ENCODE results near the gene C4orf54. TPM values are rescaled to one million over a fixed set of nuclear protein-coding genes. Genes with fewer than 3 reads are reported as not detected.

C4orf54 gene
- total and polyA plus RNA-seq, 2 donors = 0.23 to 1.4 TPM

DNA sequence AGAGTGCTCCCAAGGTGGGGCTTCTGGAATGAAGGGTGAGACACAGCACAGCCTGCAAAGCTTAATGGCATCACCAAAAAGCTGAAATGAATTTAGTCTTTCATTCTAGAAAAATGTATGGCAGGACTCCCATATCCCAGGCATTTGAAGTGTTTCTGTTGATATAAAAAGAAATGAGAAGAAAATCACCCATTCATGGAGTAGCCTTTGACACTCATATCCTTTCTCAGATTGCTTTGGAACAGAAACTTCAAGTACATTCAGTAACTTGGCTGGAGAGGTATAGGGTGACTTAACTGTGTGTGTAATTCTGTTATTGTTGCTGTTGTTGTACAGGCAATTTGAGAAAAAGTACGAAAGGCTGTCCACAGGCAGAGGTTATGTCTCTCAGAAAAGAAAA lies 35.3 kb downstream of the C4orf54 start:
- Histone ChIP-seq H3K36me3 (ENCODE audit: control insufficient read depth in 2 of 2, insufficient read depth in 2 of 2, low read length in 1 of 2) (no peaks in the 10 kb centered on the region), H3K27me3 (ENCODE audit: control insufficient read depth in 2 of 2, insufficient read depth in 1 of 2, low read length in 1 of 2) (no peaks in the 10 kb centered on the region), H3K4me1 (ENCODE audit: control insufficient read depth in 2 of 2, insufficient read depth in 2 of 2, low read length in 2 of 2) (no peaks in the 10 kb centered on the region), H3K4me3 (ENCODE audit: low read length in 2 of 2) (no peak overlapping the region), H3K9me3 (ENCODE audit: control insufficient read depth in 2 of 2, insufficient read depth in 1 of 2, low read length in 1 of 2) (no peaks in the 10 kb centered on the region), H3K27ac (ENCODE audit: low read depth in 1 of 2, low read length in 1 of 2) (no peak overlapping the region)
- WGBS = 95% methylated on average over 1 of the region's 1 CpG
- no peak for DNase-seq (ENCODE audit: low read depth in 6 of 9, low spot score in 9 of 9)

DNA sequence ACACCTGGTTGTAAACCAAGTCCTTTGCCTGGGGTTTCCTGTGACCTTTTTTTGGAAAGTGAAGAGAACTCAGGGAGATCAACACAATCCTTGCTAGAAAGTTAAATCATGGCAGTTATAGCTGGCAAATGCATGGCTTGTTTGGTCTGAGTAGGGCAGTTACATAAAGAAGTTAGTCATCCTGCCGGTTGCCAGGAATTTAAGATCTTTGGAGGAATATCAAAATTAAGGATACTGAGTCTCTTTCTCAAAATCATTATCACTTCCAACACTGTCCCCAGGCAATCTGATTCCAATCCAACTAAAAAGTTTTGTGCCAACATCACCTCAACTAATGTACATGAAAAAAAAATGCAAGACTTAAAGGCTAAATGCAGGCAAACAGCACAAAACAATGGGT lies 40.3 kb downstream of the C4orf54 start:
- no peaks in the 10 kb centered on the region for H3K4me1 ChIP-seq (ENCODE audit: control insufficient read depth in 2 of 2, insufficient read depth in 2 of 2, low read length in 2 of 2)
- H3K27ac ChIP-seq (ENCODE audit: low read depth in 1 of 2, low read length in 1 of 2) = no peak overlapping the region
- DNase-seq (ENCODE audit: low read depth in 6 of 9, low spot score in 9 of 9) = no peak
- H3K27me3 ChIP-seq (ENCODE audit: control insufficient read depth in 2 of 2, insufficient read depth in 1 of 2, low read length in 1 of 2) = no peaks in the 10 kb centered on the region
- WGBS = 98% methylated on average over 1 of the region's 1 CpG
- H3K4me3 ChIP-seq (ENCODE audit: low read length in 2 of 2) = no peak overlapping the region
- no peaks in the 10 kb centered on the region for H3K36me3 ChIP-seq (ENCODE audit: control insufficient read depth in 2 of 2, insufficient read depth in 2 of 2, low read length in 1 of 2)
- no peaks in the 10 kb centered on the region for H3K9me3 ChIP-seq (ENCODE audit: control insufficient read depth in 2 of 2, insufficient read depth in 1 of 2, low read length in 1 of 2)

DNA sequence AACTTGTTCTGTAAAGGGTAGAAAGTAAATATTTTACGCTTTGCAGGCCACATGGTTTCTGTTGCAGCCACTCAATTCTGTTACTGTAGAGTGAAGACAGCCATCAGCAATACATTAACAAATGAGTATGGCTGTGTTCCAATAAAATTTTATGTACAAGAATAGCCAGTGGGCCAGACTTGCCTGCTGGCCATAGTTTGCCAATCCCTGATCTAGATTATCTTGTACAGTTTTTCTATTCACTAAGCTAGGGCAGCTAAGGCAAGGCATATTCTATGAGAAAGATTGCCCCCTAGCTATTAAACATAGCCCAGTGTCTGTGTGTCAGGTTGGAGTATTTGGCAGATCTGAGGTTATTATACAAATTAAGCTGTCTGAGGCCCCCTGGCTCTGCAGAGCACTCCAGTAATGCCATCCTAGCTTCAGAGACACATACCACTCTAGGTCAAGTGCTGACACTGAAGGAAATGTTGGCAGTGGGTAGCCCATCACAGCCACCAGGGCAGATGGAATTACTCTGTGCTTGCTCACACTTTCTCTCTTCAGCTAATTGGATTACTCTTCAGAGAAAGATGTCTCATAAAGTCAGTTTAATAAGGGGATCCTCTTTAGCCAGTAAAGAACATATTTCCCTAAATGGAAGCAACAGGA lies 42.3 kb downstream of the C4orf54 start:
- H3K4me3 ChIP-seq (ENCODE audit: low read length in 2 of 2) = no peak overlapping the region
- 95% methylated on average over 1 of the region's 1 CpG for WGBS
- no peaks in the 10 kb centered on the region for H3K4me1 ChIP-seq (ENCODE audit: control insufficient read depth in 2 of 2, insufficient read depth in 2 of 2, low read length in 2 of 2)
- H3K27me3 ChIP-seq (ENCODE audit: control insufficient read depth in 2 of 2, insufficient read depth in 1 of 2, low read length in 1 of 2) = no peaks in the 10 kb centered on the region
- H3K27ac ChIP-seq (ENCODE audit: low read depth in 1 of 2, low read length in 1 of 2) = no peak overlapping the region
- no peaks in the 10 kb centered on the region for H3K36me3 ChIP-seq (ENCODE audit: control insufficient read depth in 2 of 2, insufficient read depth in 2 of 2, low read length in 1 of 2)
- H3K9me3 ChIP-seq (ENCODE audit: control insufficient read depth in 2 of 2, insufficient read depth in 1 of 2, low read length in 1 of 2) = no peaks in the 10 kb centered on the region
- DNase-seq (ENCODE audit: low read depth in 6 of 9, low spot score in 9 of 9) = no peak

DNA sequence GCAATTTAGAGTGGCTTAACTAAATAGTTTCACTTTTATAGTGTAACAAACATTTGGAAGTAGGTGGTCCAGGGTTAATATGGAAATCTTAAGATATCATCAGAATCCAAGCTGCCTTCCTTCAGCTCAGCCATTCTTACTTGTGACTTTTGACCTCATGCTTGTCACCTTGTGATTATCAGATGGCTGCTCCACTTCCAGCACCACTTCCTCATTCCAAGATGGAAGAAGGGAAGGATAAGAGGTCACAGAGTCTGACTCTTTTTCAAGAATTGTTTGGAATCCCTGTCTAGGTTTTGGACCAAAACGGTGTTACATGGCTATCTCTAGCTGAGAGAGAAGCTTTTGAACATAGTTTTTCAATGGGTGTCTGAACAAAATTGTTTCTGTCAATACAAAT lies 43.1 kb downstream of the C4orf54 start:
- Histone ChIP-seq H3K27me3 (ENCODE audit: control insufficient read depth in 2 of 2, insufficient read depth in 1 of 2, low read length in 1 of 2) (no peaks in the 10 kb centered on the region), H3K9me3 (ENCODE audit: control insufficient read depth in 2 of 2, insufficient read depth in 1 of 2, low read length in 1 of 2) (no peaks in the 10 kb centered on the region), H3K27ac (ENCODE audit: low read depth in 1 of 2, low read length in 1 of 2) (no peak overlapping the region), H3K36me3 (ENCODE audit: control insufficient read depth in 2 of 2, insufficient read depth in 2 of 2, low read length in 1 of 2) (no peaks in the 10 kb centered on the region), H3K4me3 (ENCODE audit: low read length in 2 of 2) (no peak overlapping the region), H3K4me1 (ENCODE audit: control insufficient read depth in 2 of 2, insufficient read depth in 2 of 2, low read length in 2 of 2) (no peaks in the 10 kb centered on the region)
- no peak for DNase-seq (ENCODE audit: low read depth in 6 of 9, low spot score in 9 of 9)
- WGBS = 77% methylated on average over 1 of the region's 1 CpG

DNA sequence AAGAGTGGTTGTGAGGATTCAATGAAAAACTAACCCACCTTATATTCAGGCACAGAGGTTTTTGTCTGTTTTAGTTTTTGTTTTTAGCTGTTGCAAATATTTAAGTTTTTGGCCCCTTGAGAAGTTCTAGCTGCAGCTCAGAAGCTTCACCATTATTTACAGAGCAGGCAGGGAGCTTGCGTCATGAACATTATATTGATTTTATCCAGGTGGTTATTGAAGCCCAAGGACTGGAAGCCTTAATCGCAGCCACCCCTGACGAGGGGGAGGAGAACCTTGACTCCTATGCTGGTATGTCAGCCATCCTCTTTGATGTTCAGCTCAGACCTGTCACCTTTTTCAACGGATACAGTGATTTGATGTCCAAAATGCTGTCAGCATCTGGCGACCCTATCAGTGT lies 44.9 kb downstream of the C4orf54 start:
- Histone ChIP-seq H3K27me3 (ENCODE audit: control insufficient read depth in 2 of 2, insufficient read depth in 1 of 2, low read length in 1 of 2) (no peaks in the 10 kb centered on the region), H3K27ac (ENCODE audit: low read depth in 1 of 2, low read length in 1 of 2) (no peak overlapping the region), H3K4me3 (ENCODE audit: low read length in 2 of 2) (no peak overlapping the region), H3K4me1 (ENCODE audit: control insufficient read depth in 2 of 2, insufficient read depth in 2 of 2, low read length in 2 of 2) (no peaks in the 10 kb centered on the region), H3K36me3 (ENCODE audit: control insufficient read depth in 2 of 2, insufficient read depth in 2 of 2, low read length in 1 of 2) (no peaks in the 10 kb centered on the region), H3K9me3 (ENCODE audit: control insufficient read depth in 2 of 2, insufficient read depth in 1 of 2, low read length in 1 of 2) (no peaks in the 10 kb centered on the region)
- no peak for DNase-seq (ENCODE audit: low read depth in 6 of 9, low spot score in 9 of 9)
- 84% methylated on average over 5 of the region's 5 CpGs for WGBS

DNA sequence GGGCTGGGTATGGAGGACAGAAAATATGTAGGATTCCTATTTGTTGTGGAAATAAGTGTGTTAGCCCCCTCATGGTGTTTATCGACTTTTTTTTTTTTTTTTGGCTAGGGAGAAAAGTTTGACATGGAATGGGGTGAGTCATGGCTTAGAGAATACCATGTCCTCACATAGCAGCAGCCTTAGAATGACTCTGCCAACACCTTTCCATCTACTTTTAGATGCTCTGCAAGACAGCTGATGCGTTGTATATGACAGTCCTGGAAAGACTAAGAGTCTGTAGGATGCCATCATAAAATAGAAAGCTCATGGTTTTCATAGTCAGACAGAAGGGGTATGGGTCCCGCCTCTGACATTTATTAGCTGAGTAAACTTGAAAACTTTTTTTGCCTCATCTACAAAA lies 45.3 kb downstream of the C4orf54 start:
- H3K4me3 ChIP-seq (ENCODE audit: low read length in 2 of 2) = no peak overlapping the region
- H3K27ac ChIP-seq (ENCODE audit: low read depth in 1 of 2, low read length in 1 of 2) = no peak overlapping the region
- no peaks in the 10 kb centered on the region for H3K4me1 ChIP-seq (ENCODE audit: control insufficient read depth in 2 of 2, insufficient read depth in 2 of 2, low read length in 2 of 2)
- 89% methylated on average over 3 of the region's 3 CpGs for WGBS
- no peaks in the 10 kb centered on the region for H3K9me3 ChIP-seq (ENCODE audit: control insufficient read depth in 2 of 2, insufficient read depth in 1 of 2, low read length in 1 of 2)
- H3K27me3 ChIP-seq (ENCODE audit: control insufficient read depth in 2 of 2, insufficient read depth in 1 of 2, low read length in 1 of 2) = no peaks in the 10 kb centered on the region
- no peaks in the 10 kb centered on the region for H3K36me3 ChIP-seq (ENCODE audit: control insufficient read depth in 2 of 2, insufficient read depth in 2 of 2, low read length in 1 of 2)
- DNase-seq (ENCODE audit: low read depth in 6 of 9, low spot score in 9 of 9) = no peak

DNA sequence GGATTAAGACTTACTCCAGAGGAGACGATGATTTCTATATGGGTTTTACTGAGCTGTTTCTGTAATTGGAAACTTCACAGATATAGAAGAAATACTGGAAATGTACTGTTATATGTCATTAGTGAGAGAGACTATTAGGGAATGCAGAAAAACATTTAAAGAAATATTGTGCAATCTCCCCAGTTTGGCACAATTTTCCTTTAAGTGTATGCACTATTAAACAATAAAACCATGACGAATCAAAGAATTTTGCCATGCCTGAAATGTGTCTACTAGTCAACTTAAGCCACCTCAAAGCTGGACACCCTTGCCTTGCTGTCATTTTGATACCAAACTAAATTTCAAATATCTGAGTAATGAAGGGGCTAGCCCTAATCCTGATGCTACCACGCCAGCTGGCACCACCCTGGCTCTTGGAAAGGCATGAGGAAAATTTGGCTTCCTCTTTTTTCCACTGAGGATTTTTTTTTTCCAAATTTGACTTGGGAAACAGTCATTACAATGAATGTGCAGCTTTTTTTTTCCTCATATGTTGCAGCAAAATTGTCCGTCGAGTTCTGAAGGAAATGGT lies 46.9 kb downstream of the C4orf54 start:
- Histone ChIP-seq H3K9me3 (ENCODE audit: control insufficient read depth in 2 of 2, insufficient read depth in 1 of 2, low read length in 1 of 2) (no peaks in the 10 kb centered on the region), H3K27ac (ENCODE audit: low read depth in 1 of 2, low read length in 1 of 2) (no peak overlapping the region), H3K4me3 (ENCODE audit: low read length in 2 of 2) (no peak overlapping the region), H3K27me3 (ENCODE audit: control insufficient read depth in 2 of 2, insufficient read depth in 1 of 2, low read length in 1 of 2) (no peaks in the 10 kb centered on the region), H3K4me1 (ENCODE audit: control insufficient read depth in 2 of 2, insufficient read depth in 2 of 2, low read length in 2 of 2) (no peaks in the 10 kb centered on the region), H3K36me3 (ENCODE audit: control insufficient read depth in 2 of 2, insufficient read depth in 2 of 2, low read length in 1 of 2) (no peaks in the 10 kb centered on the region)
- no peak for DNase-seq (ENCODE audit: low read depth in 6 of 9, low spot score in 9 of 9)
- WGBS = 92% methylated on average over 5 of the region's 5 CpGs

DNA sequence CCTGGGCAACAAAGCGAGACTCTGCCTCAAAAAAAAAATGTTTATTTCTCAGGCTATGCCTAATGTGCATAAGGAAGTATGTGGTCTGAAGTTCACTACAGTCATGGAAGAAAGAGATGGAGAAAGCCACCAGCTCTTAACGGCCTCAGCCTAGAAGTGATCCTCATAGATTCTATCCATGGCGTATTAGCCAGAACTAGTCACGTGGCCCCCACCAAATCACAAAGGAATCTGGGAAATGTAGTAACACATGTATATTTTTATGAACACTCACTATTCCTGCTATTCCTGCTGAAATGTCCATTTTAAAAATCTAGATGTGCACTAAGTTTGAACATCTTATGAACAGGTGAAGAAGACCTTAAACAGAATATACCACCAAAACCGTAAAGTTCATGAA lies 49.2 kb downstream of the C4orf54 start:
- H3K27me3 ChIP-seq (ENCODE audit: control insufficient read depth in 2 of 2, insufficient read depth in 1 of 2, low read length in 1 of 2) = no peaks in the 10 kb centered on the region
- H3K4me3 ChIP-seq (ENCODE audit: low read length in 2 of 2) = no peak overlapping the region
- H3K36me3 ChIP-seq (ENCODE audit: control insufficient read depth in 2 of 2, insufficient read depth in 2 of 2, low read length in 1 of 2) = no peaks in the 10 kb centered on the region
- WGBS = 97% methylated on average over 5 of the region's 5 CpGs
- no peaks in the 10 kb centered on the region for H3K4me1 ChIP-seq (ENCODE audit: control insufficient read depth in 2 of 2, insufficient read depth in 2 of 2, low read length in 2 of 2)
- no peak for DNase-seq (ENCODE audit: low read depth in 6 of 9, low spot score in 9 of 9)
- H3K27ac ChIP-seq (ENCODE audit: low read depth in 1 of 2, low read length in 1 of 2) = no peak overlapping the region
- H3K9me3 ChIP-seq (ENCODE audit: control insufficient read depth in 2 of 2, insufficient read depth in 1 of 2, low read length in 1 of 2) = no peaks in the 10 kb centered on the region

Data from thymus (tissue), 11 donors.